Measurements from ENCODE around the gene TMEM26.

- TF ChIP-seq CTCF (conservative IDR thresholded peaks at IDR 0.05; ENCODE audit: low read length) (no peak), EZH2phosphoT487 (IDR thresholded peaks at IDR 0.05; ENCODE audit: borderline replicate concordance) (no peak)
Observed at GRCh38 chr10:61458031-61458430, 4.8 kb upstream of the TMEM26 start.
